ENCODE data around the gene C1GALT1.

DNA sequence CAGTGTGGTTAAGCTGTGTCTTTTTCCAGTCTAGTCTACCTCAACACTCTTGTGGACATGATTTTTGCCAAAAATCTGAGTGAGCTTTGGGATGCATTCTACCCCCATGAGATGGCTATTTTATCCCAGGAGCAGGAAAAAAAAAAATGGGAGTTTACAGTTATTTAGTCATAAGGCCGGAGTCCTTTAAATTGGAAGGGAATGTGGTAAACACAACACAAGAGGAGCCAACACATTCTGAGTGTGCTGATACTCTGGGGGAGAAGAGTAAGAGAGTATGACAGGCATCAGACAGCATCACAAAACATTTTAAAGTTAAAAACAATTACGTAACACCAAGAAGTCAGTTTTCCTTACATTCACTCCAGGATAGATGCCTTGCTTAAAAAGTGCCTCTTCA, 46.1 kb downstream of the C1GALT1 start:
- TF ChIP-seq, protein P1, sequence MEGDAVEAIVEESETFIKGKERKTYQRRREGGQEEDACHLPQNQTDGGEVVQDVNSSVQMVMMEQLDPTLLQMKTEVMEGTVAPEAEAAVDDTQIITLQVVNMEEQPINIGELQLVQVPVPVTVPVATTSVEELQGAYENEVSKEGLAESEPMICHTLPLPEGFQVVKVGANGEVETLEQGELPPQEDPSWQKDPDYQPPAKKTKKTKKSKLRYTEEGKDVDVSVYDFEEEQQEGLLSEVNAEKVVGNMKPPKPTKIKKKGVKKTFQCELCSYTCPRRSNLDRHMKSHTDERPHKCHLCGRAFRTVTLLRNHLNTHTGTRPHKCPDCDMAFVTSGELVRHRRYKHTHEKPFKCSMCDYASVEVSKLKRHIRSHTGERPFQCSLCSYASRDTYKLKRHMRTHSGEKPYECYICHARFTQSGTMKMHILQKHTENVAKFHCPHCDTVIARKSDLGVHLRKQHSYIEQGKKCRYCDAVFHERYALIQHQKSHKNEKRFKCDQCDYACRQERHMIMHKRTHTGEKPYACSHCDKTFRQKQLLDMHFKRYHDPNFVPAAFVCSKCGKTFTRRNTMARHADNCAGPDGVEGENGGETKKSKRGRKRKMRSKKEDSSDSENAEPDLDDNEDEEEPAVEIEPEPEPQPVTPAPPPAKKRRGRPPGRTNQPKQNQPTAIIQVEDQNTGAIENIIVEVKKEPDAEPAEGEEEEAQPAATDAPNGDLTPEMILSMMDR (IDR thresholded peaks at IDR 0.05), result no peak
- TF ChIP-seq TP53 (CRISPR knock-in tag; IDR thresholded peaks at IDR 0.05), result no peak
- TF ChIP-seq, protein P2, sequence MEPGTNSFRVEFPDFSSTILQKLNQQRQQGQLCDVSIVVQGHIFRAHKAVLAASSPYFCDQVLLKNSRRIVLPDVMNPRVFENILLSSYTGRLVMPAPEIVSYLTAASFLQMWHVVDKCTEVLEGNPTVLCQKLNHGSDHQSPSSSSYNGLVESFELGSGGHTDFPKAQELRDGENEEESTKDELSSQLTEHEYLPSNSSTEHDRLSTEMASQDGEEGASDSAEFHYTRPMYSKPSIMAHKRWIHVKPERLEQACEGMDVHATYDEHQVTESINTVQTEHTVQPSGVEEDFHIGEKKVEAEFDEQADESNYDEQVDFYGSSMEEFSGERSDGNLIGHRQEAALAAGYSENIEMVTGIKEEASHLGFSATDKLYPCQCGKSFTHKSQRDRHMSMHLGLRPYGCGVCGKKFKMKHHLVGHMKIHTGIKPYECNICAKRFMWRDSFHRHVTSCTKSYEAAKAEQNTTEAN (CRISPR knock-in tag; IDR thresholded peaks at IDR 0.05), result no peak
- TF ChIP-seq, protein P3, sequence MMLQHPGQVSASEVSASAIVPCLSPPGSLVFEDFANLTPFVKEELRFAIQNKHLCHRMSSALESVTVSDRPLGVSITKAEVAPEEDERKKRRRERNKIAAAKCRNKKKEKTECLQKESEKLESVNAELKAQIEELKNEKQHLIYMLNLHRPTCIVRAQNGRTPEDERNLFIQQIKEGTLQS (CRISPR knock-in tag; conservative IDR thresholded peaks at IDR 0.05), result no peak
- no peak for TF ChIP-seq ETV6 (CRISPR knock-in tag; IDR thresholded peaks at IDR 0.05)
- no peak for TF ChIP-seq ZNF121 (CRISPR knock-in tag; IDR thresholded peaks at IDR 0.05)
- TF ChIP-seq, protein P4, sequence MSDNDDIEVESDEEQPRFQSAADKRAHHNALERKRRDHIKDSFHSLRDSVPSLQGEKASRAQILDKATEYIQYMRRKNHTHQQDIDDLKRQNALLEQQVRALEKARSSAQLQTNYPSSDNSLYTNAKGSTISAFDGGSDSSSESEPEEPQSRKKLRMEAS (CRISPR knock-in tag; IDR thresholded peaks at IDR 0.05), result no peak
- TF ChIP-seq, protein P5, sequence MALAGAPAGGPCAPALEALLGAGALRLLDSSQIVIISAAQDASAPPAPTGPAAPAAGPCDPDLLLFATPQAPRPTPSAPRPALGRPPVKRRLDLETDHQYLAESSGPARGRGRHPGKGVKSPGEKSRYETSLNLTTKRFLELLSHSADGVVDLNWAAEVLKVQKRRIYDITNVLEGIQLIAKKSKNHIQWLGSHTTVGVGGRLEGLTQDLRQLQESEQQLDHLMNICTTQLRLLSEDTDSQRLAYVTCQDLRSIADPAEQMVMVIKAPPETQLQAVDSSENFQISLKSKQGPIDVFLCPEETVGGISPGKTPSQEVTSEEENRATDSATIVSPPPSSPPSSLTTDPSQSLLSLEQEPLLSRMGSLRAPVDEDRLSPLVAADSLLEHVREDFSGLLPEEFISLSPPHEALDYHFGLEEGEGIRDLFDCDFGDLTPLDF (CRISPR knock-in tag; IDR thresholded peaks at IDR 0.05), result no peak
- TF ChIP-seq, protein P6, sequence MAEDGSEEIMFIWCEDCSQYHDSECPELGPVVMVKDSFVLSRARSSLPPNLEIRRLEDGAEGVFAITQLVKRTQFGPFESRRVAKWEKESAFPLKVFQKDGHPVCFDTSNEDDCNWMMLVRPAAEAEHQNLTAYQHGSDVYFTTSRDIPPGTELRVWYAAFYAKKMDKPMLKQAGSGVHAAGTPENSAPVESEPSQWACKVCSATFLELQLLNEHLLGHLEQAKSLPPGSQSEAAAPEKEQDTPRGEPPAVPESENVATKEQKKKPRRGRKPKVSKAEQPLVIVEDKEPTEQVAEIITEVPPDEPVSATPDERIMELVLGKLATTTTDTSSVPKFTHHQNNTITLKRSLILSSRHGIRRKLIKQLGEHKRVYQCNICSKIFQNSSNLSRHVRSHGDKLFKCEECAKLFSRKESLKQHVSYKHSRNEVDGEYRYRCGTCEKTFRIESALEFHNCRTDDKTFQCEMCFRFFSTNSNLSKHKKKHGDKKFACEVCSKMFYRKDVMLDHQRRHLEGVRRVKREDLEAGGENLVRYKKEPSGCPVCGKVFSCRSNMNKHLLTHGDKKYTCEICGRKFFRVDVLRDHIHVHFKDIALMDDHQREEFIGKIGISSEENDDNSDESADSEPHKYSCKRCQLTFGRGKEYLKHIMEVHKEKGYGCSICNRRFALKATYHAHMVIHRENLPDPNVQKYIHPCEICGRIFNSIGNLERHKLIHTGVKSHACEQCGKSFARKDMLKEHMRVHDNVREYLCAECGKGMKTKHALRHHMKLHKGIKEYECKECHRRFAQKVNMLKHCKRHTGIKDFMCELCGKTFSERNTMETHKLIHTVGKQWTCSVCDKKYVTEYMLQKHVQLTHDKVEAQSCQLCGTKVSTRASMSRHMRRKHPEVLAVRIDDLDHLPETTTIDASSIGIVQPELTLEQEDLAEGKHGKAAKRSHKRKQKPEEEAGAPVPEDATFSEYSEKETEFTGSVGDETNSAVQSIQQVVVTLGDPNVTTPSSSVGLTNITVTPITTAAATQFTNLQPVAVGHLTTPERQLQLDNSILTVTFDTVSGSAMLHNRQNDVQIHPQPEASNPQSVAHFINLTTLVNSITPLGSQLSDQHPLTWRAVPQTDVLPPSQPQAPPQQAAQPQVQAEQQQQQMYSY (CRISPR knock-in tag; IDR thresholded peaks at IDR 0.05), result no peak
- TF ChIP-seq, protein P7, sequence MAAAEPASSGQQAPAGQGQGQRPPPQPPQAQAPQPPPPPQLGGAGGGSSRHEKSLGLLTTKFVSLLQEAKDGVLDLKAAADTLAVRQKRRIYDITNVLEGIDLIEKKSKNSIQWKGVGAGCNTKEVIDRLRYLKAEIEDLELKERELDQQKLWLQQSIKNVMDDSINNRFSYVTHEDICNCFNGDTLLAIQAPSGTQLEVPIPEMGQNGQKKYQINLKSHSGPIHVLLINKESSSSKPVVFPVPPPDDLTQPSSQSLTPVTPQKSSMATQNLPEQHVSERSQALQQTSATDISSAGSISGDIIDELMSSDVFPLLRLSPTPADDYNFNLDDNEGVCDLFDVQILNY (CRISPR knock-in tag; IDR thresholded peaks at IDR 0.05), result no peak
- no peak for TF ChIP-seq ESRRA (CRISPR knock-in tag; IDR thresholded peaks at IDR 0.05; ENCODE audit: borderline replicate concordance)
- TF ChIP-seq ZNF671 (CRISPR knock-in tag; IDR thresholded peaks at IDR 0.05), result no peak
- TF ChIP-seq TEAD4 (CRISPR knock-in tag; IDR thresholded peaks at IDR 0.05), result no peak

Data from WTC11 (cell line).